HG03432 (cell line): ENCODE data around the gene MDC1.
A peak's percentile ranks its signal among the peaks of the same experiment; 100 is the strongest.
"Not testable (repeated sequence)": the region's sequence is repeated elsewhere in the genome, so short reads cannot be mapped to it uniquely, and the experiment has no call there.

Experiments used
- ATAC-seq: cut with Tn5 transposase; IDR thresholded peaks from one replicate; pipeline ENCODE4 v1.9.1; 2021; ENCODE audit warnings: mild to moderate bottlenecking, moderate library complexity; ENCODE audit not compliant: unreplicated experiment

MDC1 gene

GRCh38 chr6:30683183-30683979 lies 33.7 kb downstream of the MDC1 start:
- ATAC-seq: no peak

GRCh38 chr6:30682143-30683117 lies 34.7 kb downstream of the MDC1 start:
- peak; percentile 42 for ATAC-seq

- ATAC-seq: no peak
Observed at GRCh38 chr6:30681766-30682142, 35.3 kb downstream of the MDC1 start.

DNA sequence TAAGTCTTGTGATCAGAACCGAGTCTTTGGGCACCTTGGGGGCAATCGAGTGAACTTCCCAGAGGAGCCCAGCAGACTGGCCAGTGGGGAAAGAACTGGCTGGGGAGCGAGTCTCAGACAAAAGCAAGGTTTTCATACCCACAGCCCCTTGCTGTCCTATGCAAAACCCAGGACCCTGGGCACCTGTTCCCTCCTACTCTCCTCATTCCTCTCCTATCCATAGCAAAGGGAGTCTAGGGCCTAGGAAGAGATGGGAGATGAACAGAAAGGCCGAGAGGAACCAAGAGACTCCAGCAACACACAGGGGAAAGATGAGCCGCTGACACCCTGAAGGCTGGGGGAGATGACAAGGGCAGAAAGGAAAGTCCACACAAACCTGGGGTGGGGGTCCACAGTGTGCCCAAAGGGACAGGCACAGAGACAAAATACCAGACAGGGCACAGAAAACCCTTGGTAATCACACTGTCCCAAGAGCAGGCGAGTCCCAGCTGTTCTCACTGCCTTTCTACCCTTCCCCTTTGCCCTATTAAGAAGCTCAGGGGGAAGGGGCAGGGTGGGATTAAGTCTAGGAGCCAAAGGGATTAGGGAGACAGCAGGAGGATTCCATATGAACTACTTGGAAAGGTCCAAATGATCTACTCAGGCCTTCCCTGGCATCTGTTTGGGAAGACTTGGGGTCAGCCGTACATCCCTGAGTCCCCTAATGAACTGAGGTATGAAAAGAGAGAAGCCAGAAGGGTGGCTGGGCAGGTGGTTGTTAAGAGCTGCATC lies 37.1 kb downstream of the MDC1 start:
- ATAC-seq: no peak

DNA sequence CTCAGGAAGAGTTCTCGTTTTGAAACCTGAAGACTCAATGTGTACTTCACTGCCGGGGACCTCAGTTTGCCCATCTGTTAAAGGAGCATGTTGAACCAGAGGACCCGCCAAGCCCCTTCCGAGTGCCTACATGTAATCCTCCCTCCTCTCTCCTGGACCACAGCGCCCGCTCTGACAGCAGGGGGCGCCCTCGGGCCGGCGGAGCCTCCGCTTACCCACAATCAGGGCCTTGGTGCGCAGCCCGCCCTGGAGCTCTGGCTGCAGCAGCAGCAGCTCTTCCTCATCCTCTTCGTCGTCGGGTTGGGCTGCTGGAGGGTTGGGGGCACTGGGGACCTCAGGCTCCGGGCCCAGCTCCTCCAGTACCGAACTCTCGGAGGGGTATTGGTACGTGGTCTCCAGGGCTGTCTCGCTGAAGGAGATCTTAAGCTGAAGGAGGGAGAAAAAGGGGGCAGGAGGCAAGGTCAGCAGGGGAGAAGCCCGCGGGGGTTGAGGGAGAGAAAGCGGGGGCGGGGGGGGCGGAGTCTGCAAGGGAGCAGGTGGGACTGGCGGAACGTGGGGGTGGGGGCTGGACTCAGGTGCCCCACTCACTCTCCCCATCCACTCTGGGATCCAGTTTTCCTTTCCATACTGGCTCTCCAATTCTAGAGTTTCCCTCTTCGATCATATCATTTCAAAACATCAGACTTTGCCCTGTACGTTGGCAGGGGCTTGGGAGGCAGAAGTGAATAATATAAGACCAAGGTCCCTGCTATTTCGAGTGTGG lies 37.9 kb downstream of the MDC1 start:
- ATAC-seq: peak; percentile 42

DNA sequence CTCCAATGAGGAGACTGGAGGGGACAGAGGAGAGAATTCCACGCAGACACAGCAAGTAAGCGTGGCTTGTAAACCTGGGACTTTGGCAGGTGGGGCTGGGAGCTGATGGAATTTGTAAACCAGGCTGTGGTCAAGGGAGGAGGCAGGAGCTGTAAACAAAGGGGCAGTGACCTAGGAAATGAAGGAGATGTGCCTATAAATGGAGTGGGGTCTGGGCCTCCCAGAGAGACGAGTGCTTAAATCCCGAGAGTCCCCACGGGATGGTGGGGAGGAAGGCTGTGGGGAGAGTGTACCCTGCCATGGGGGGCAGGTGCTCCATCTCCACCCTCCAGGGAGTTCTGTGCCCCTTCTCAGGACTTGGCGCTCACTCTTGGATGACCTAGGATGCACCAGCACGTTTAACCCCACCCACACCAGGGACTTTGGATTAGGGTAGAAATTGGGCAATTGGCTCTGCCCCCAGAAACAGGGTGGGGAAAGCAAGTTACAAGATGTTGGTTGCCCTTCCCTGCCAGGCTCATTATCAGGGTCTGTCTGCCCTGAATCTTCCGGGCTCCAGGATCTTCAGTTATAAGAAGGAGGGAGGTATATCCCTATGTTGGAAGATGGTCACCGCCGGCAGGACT lies 40.3 kb downstream of the MDC1 start:
- ATAC-seq: no peak

- ATAC-seq: peak; percentile 83
Observed at GRCh38 chr6:30672445-30673253, 44.4 kb downstream of the MDC1 start, which contains the start of gene DHX16. DHX16 (minus strand) TSS chr6:30673006; CDS start chr6:30672841, 165 bp downstream.

- no peak for ATAC-seq
Observed at GRCh38 chr6:30670760-30671527, 46.1 kb downstream of the MDC1 start.

- ATAC-seq: not testable (repeated sequence)
Observed at GRCh38 chr6:30666300-30666699, 50.8 kb downstream of the MDC1 start.

- no peak for ATAC-seq
Observed at GRCh38 chr6:30664994-30665767, 51.9 kb downstream of the MDC1 start.

- ATAC-seq: not testable (repeated sequence)
Observed at GRCh38 chr6:30657922-30658321, 59.2 kb downstream of the MDC1 start.

DNA sequence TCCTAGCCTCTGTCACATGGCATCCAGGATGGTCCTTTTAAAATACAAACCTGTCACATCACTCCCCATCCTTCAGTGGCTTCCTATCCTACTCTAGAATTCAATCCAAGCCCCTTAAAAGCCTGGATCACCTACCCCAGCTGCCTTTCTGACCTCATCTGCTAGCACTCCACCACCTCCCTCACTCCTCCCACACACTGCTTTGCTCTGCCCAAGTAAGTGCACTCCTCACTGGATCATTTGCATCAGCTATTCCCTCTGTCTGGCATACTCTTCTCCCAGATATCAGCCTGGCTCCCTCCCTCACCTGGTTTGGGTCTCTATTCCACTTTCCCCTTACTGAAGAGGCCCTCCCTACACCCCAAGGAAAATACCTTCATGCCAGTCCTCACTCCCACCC lies 59.6 kb downstream of the MDC1 start:
- no peak for ATAC-seq

GRCh38 chr6:30656513-30656912 lies 60.6 kb downstream of the MDC1 start:
- ATAC-seq: no peak

DNA sequence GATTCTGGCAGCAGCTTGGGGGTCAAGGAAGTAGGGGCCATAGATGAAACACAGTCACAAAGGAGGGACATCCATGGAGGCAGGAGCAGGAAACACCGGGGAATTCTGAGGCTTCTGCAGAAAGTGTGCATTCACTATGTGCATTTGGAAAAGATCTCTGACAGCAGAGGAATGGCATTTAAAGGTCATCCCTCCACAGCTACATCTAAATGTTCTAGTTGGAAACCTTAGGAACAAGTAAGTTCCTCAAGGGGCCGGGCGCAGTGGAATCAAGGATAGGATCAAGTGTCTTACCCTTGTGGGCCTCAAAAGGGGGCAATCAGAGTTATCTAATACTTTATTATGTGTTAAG lies 61.4 kb downstream of the MDC1 start:
- ATAC-seq: no peak

- ATAC-seq: no peak
Observed at GRCh38 chr6:30654798-30655742, 62.0 kb downstream of the MDC1 start.

GRCh38 chr6:30651143-30651542 lies 65.9 kb downstream of the MDC1 start:
- ATAC-seq: no peak
